Superior temporal gyrus (tissue), 1 donor: ENCODE results near the gene KLHL22.

Experiments
- DNase-seq: peaks from one replicate; pipeline ENCODE4 v3.0.0-alpha.2; 2016; ENCODE audit errors: extremely low spot score

Gene KLHL22

GRCh38 chr22:20449819-20450550 lies 45.6 kb downstream of the KLHL22 start:
- no peak for DNase-seq

DNA sequence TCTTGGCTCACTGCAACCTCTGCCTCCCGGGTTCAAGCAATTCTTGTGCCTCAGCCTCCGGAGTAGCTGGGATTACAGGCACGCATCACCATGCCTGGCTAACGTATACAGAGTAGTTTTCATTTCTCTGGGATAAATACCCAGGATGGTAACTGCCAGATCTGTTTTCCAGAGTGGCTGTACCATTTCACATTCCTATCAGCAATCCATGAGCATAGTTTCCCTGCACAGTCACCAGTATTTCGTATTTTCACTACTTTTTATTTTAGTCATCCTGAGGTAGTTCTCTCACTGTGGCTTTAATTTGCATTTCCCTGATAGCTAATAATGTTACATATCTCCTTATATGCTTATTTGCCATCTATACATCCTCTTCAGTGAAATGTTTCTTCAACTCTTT lies 47.0 kb downstream of the KLHL22 start:
- no peak for DNase-seq

GRCh38 chr22:20446383-20446970 lies 49.1 kb downstream of the KLHL22 start:
- no peak for DNase-seq

DNA sequence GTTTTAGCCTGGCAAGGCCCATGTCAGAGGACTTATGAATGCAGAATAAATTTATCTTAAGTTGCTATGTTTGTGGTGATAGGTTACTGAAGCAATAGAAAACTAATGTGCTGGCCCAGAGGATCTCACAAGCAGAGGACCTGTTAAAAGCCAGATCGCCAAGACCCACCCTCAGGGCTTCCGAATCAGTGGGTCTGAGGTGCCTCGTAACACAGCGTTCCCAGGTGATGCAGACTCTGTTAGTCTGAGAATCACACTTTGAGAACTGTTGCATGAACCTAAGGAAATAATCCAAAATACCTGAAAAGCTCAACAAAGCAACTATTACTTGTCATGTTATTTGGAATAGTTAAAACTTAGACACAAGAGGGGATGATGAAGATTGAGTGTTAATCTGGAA lies 51.3 kb downstream of the KLHL22 start:
- DNase-seq = no peak

DNA sequence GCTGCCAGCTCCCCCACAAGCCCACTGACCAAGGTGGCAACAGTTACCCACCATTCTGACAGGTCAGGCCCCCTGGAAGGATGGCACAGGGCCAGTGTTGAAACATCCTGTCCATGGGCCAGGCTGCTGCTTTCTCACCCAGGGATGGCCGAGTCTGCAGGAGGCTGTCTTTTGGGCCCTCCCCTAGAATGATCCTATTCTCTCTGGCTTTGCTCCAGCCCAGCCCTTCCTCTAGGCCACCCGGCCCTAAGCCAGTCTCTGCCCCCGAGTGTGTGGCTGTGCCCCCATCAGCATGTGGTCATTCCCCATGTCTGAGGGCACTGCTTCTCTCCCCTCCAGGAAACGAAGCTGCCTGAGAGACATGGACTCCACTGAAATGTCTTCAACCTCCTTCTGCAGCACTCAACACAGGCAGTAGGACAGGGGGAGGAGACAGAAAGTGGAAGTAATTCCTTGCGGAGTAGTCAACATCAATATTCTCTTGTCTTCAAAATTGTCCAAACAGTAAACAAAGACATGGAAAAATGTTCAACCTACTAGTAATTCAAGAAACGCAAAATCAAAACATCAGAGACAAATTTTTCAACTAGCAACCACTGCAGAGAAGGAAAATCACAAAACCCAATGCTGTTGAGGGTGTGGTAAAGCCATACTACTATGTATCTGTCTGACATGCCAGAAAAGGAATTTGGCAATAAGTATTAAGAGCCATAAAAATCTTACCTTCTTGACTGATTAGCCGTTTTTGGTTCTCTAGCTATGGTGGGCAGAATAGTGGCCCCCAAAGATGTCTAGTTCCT lies 52.9 kb downstream of the KLHL22 start:
- DNase-seq = no peak

DNA sequence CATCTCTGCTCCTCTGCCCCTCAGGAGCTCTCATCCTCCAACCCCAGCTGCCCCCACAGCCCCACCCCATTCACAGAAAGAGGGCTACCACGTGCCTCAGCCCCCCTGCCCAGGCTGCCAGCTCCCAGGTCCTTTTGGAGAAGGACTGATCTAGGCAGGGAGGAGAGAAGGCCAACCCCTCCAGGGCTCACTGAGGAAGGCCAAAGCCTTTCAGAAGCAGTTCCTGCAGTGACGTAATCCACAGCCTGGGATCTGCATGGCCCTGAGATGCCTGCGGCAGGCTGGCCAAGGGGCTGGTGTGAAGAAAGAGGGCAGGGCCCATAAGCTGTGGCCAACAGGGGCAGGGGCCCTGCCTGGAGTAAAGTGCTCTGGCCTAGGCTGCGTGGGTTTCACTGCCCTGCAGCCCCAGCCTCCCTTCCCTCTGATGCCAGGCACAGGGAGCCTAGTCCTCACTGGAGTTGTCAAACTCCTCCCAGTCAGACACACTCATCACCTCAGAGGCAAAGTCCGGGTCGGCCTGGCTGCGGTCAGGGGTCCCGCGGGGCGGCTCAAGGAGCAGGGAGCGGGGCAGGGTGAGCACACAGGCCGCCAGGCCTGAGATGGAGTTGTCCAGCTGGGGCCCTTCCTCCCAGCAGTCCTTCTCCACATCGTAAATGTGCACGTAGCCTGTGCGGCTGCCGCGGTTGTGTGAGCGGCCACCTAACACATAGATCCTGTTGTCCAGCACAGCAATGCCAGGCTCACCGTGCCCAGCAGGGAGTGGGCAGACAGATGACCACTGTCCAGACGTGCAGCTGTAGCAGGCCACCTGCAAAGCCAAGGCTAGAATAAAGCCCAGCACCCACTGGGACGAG lies 53.7 kb downstream of the KLHL22 start:
- no peak for DNase-seq

GRCh38 chr22:20440637-20441591 lies 54.7 kb downstream of the KLHL22 start:
- no peak for DNase-seq

DNA sequence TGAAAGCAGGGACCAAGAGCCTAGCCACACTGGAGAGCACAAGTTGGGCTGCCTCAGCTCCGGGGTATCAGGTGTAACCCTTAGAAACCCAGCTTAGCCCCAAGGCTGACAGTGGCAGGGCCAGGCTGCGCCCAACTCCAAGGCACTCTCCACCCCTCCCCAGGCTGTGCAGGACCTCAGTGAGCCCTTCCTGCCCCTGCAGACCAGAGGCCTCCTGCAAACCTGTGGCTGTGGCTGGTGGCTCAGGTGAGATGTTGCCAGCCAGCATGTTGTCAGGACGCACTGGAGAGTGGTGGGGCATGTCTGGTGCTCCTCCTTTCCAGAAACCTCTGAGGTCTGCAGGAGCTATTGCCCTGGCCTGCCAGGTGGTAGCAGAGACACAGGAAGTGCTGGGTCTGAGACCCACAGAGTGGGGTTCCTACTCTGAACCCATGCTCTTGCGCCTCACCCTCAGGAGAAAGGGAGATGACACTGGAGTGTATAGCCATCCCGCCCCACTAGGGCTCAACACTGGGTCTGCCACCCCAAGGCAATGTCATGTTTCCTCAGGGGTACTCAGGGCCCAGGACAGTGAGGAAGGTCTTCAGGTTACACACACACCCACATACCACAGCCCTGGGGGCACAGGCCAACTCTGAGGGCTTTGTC lies 55.5 kb downstream of the KLHL22 start:
- no peak for DNase-seq

DNA sequence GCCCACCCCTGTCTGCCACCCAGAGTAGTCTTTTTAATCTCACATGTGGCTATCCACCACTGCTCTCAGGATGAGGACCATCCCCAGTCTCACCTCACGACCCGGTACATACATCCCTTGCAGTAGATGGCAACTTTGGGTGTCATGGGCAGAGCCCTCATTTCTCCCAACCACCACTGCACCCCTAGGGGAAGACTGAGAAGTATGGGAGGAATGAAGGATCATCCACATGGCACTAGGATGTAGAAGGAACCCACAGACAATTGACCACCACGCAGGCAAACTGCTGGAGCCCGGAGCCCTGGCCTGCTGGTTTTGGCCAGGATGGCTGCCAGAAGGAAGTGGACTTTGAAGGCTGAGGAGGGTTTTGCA lies 56.1 kb downstream of the KLHL22 start:
- DNase-seq = no peak

GRCh38 chr22:20438678-20439492 lies 56.7 kb downstream of the KLHL22 start:
- DNase-seq = no peak

DNA sequence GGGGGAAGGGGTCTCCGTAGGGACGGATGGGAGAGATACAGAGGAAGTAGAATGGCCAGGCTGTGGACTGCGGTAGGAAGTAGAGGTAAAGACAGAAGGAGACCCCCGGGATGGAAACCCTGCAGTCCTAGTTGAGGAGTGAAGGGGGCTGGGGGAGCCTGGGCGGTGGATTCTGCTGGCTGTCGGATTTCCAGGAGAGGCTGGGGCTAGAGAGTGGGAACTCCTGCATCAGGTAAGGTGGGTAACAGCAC lies 57.2 kb downstream of the KLHL22 start:
- DNase-seq = no peak

- DNase-seq = no peak
These were observed 57.8 kb downstream of the KLHL22 start, which contains the start of gene SCARF2 for GRCh38 chr22:20437613-20438426. Gene SCARF2 (minus strand): TSS chr22:20437825. CDS start chr22:20437754, 71 bp downstream.

DNA sequence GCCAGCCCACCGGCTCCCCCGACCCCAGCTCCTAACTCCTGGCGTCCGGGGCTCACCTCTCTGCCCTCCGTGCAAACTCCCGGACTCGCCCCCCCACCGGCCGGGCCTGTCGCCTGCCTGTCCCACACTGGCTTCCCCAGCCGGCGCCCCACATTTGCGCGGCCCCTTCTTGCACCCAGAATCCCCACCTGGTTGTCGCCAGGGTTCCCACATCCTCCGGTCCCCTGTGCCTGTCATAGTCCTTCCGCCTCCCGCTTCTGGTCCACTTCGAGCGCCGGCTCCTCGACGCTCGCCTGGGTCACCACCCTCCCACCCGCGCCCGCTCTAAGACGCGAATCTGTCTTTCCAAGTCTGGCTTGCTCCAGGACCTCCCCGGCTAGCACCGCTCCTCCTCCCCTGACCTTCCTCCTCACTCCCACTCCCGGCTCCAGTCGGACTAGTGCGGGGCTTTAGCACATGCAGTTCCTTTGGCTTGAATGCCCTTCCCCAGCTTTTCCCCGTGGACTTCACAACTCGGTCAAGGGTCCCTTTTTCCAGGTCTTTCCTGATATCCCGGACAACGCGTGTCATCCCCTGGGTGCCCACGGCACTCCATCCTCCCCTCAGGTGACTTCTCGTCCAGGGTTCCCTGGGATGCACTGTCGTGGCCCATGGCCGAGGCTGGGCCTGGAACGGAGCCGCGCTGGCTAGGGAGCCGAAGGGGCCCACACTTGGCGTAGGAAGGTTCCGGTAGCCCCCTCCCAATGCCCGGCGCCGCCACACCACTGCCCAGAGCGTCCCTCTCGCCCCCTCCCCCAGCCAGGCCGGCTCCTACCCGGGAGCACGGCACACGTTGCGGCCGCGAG lies 58.6 kb downstream of the KLHL22 start:
- DNase-seq = no peak

DNA sequence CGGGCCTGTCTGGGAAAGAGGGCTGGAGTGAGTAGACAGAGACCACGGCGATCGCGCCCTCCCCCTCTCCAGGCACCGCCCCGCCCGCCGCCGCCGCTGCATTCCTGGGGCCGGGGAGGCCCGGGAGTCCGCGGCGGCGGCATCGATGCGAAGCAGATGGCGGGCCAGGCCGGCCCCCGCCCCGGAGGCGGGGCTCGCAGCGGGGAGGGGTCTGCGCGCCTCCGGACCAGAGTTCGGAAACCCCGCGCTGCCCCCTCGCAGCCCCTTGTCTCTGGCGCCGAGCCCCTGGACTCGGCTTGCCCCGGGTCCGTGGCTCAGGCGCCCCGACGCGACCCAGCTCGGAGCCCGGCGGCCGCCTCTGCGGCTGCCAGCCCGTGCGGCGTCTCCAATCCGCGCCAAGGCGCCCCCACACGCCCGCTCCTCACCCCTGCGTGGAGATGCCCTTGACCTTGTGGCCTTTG lies 59.3 kb downstream of the KLHL22 start:
- DNase-seq = no peak

- no peak for DNase-seq
These were observed 59.9 kb downstream of the KLHL22 start for GRCh38 chr22:20435436-20436306.

GRCh38 chr22:20434773-20435172 lies 60.8 kb downstream of the KLHL22 start:
- DNase-seq = no peak

DNA sequence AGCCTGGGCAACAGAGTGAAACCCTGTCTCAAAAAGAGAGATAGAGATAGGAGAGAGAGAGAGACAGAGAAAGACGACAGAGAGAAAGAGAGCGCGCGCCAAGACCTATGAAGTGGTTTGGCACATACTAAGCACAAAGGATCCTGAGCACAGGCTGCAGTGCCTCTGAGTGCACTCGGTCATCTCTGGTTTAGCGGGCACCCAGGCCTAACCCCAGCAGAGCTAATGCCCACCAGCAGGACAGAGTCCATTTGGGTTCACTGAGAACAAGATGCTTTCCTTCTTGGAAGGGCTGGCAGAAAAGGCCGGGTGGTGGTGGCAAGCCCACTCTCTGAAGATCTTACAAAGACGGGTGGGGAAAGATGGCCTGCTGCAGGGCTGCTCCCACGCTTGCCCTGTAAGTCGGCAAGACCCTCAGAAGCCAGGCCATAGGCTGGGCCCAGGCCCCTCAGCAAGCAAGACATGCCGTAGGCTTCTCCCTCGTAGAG lies 61.3 kb downstream of the KLHL22 start:
- no peak for DNase-seq
